Caco-2 (cell line): ENCODE results near the gene OR5AU1. TPM values are rescaled to one million over a fixed set of nuclear protein-coding genes. Genes with fewer than 3 reads are reported as not detected.

Experiments
- BruUV-seq: library from RNA; stranded (reverse); fragments of 400-500 nt; replicated peaks from 2 replicates; lab custom pipeline; 2021; lab: Mats Ljungman, UMichigan
- CTCF ChIA-PET: fragments of 300-600 bp; sonication (Branson Sonifier 250); formaldehyde crosslinking; loops from one replicate; lab custom pipeline; 2022; ENCODE audit warnings: antibody characterized with exemption; lab: Charles Lee
- POLR2A ChIA-PET: fragments of 300-600 bp; sonication (Branson Sonifier 250); formaldehyde crosslinking; loops from one replicate; lab custom pipeline; 2022; ENCODE audit warnings: antibody characterized with exemption; lab: Charles Lee
- DNase-seq, 2 experiments: peaks; one replicate each; pipeline versions ENCODE4 v3.0.0 to v3.0.0-alpha.2; 2020 to 2022
- H3K27me3 ChIP-seq: replicated peaks from 2 replicates; pipeline ENCODE4 v1.6.0; 2011; ENCODE audit warnings: low read length; ENCODE audit not compliant: control insufficient read depth, insufficient read depth
- H3K36me3 ChIP-seq: 2 replicates; pipeline ENCODE4 v1.5.1; 2011; ENCODE audit warnings: low read length; ENCODE audit not compliant: control insufficient read depth, insufficient read depth
- H3K4me1 ChIP-seq: fragments of 250-450 bp; sonication (Bioruptor Pico); 2 replicates; pipeline ENCODE4 v1.5.1; 2020; ENCODE audit warnings: mild to moderate bottlenecking
- H3K4me3 ChIP-seq: 2 replicates; pipeline ENCODE4 v1.5.1; 2011; ENCODE audit warnings: low read depth, mild to moderate bottlenecking, control low read depth, low read length
- H3K9me3 ChIP-seq: fragments of 250-450 bp; sonication (Bioruptor Pico); 2 replicates; pipeline ENCODE4 v1.5.1; 2020; ENCODE audit warnings: mild to moderate bottlenecking, moderate library complexity
- H3K27ac Mint-ChIP-seq: one replicate; pipeline ENCODE4 v1.8.0; 2022; ENCODE audit warnings: mixed read lengths; ENCODE audit not compliant: unreplicated experiment
- H3K27me3 Mint-ChIP-seq: one replicate; pipeline ENCODE4 v1.8.0; 2022; ENCODE audit warnings: mixed read lengths; ENCODE audit not compliant: insufficient read depth, unreplicated experiment
- H3K36me3 Mint-ChIP-seq: one replicate; pipeline ENCODE4 v1.8.0; 2022; ENCODE audit warnings: mild to moderate bottlenecking, mixed read lengths; ENCODE audit not compliant: insufficient read depth, unreplicated experiment
- H3K4me1 Mint-ChIP-seq: one replicate; pipeline ENCODE4 v1.8.0; 2022; ENCODE audit warnings: low read depth, mixed read lengths; ENCODE audit not compliant: unreplicated experiment
- H3K4me3 Mint-ChIP-seq: one replicate; pipeline ENCODE4 v1.8.0; 2022; ENCODE audit warnings: mild to moderate bottlenecking, moderate library complexity, mixed read lengths; ENCODE audit not compliant: unreplicated experiment
- H3K9me3 Mint-ChIP-seq: one replicate; pipeline ENCODE4 v1.8.0; 2022; ENCODE audit warnings: mixed read lengths; ENCODE audit not compliant: unreplicated experiment
- intact Hi-C: fragments of 100-400 bp; cut with micrococcal nuclease; formaldehyde crosslinking; loops from one replicate; pipeline ENCODE4 v1.10.0; 2022; ENCODE audit not compliant: unreplicated experiment
- total RNA-seq: library from RNA; stranded (reverse); gene quantifications from 2 replicates; pipeline ENCODE4 v1.2.3, GENCODE V29; 2022
- TF ChIP-seq, protein P1 (sequence below), 2 experiments: fragments of 200-600 bp in 1 of 2; IDR thresholded peaks; 1 replicate in 1 of 2; 2 replicates in 1 of 2; pipeline versions ENCODE4 v1.5.1 to v1.8.0; 2011 to 2022; ENCODE audit warnings: antibody characterized with exemption in 1 of 2, control low read depth in 1 of 2, inconsistent platforms in 1 of 2, low read depth in 1 of 2, low read length in 1 of 2, mild to moderate bottlenecking in 1 of 2, moderate library complexity in 1 of 2; ENCODE audit not compliant: insufficient read depth in 1 of 2, severe bottlenecking in 1 of 2, unreplicated experiment in 1 of 2

Gene OR5AU1
- total RNA-seq, 1 experiment from 2014 or later, result not detected

DNA sequence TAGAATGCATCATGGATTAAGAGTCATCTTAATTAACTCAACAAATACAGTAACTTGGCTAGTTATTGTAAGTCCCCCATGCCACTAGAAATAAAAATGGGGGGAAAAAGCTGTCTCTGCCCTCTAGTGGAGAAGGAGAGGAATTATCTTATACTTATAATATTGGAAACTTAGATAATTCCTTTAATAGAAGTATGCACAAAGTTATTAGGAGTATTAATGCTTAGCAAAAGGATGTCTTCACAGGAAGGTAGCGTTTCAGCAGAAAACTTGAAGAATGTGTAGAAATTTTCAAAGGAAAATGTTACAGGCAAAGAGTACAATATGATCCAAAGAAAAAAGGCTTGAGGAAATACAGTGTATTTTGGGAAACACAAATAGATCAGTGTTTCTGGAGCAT, 19.8 kb downstream of the OR5AU1 start:
- no TSS peak for BruUV-seq
- H3K4me3 ChIP-seq, result no peak overlapping the region
- Mint-ChIP-seq H3K4me3 (no peak overlapping the region), H3K27ac (no peak overlapping the region), H3K36me3 (no peaks in the 10 kb centered on the region), H3K27me3 (no peaks in the 10 kb centered on the region), H3K9me3 (peaks cover 10% of the 10 kb centered on the region), H3K4me1 (peaks cover 13% of the 10 kb centered on the region)
- ChIA-PET CTCF (interaction anchor here (1.7 kb wide), 1 partner anchor 121 kb away, joined by 6 read pairs; no protein-coding TSS in a partner anchor), POLR2A (no interaction called here)
- no peaks in the 10 kb centered on the region for H3K4me1 ChIP-seq
- TF ChIP-seq, protein P1, sequence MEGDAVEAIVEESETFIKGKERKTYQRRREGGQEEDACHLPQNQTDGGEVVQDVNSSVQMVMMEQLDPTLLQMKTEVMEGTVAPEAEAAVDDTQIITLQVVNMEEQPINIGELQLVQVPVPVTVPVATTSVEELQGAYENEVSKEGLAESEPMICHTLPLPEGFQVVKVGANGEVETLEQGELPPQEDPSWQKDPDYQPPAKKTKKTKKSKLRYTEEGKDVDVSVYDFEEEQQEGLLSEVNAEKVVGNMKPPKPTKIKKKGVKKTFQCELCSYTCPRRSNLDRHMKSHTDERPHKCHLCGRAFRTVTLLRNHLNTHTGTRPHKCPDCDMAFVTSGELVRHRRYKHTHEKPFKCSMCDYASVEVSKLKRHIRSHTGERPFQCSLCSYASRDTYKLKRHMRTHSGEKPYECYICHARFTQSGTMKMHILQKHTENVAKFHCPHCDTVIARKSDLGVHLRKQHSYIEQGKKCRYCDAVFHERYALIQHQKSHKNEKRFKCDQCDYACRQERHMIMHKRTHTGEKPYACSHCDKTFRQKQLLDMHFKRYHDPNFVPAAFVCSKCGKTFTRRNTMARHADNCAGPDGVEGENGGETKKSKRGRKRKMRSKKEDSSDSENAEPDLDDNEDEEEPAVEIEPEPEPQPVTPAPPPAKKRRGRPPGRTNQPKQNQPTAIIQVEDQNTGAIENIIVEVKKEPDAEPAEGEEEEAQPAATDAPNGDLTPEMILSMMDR (IDR thresholded peaks at IDR 0.05; ENCODE audit: insufficient read depth in 1 of 2, low read depth in 1 of 2, low read length in 1 of 2, severe bottlenecking in 1 of 2, unreplicated experiment in 1 of 2), result peak; percentile 53 to 60
- intact Hi-C loops, result no loop called here
- no peaks in the 10 kb centered on the region for H3K27me3 ChIP-seq
- no peaks in the 10 kb centered on the region for H3K36me3 ChIP-seq
- DNase-seq, result no peak
- no peaks in the 10 kb centered on the region for H3K9me3 ChIP-seq

- CTCF ChIA-PET, result no interaction called here
- Histone ChIP-seq H3K9me3 (no peaks in the 10 kb centered on the region), H3K4me1 (0 out of 2 replicates have a peak, but pooled peaks cover under 1% of the 10 kb centered on the region), H3K4me3 (no peak overlapping the region), H3K36me3 (no peaks in the 10 kb centered on the region), H3K27me3 (no peaks in the 10 kb centered on the region)
- Mint-ChIP-seq H3K36me3 (no peaks in the 10 kb centered on the region), H3K4me1 (peaks cover 13% of the 10 kb centered on the region), H3K9me3 (peaks cover 16% of the 10 kb centered on the region), H3K27ac (no peak overlapping the region), H3K27me3 (no peaks in the 10 kb centered on the region), H3K4me3 (no peak overlapping the region)
- TF ChIP-seq, protein P1 (IDR thresholded peaks at IDR 0.05; ENCODE audit: insufficient read depth in 1 of 2, low read depth in 1 of 2, low read length in 1 of 2, severe bottlenecking in 1 of 2, unreplicated experiment in 1 of 2), result no peak
- DNase-seq, result no peak
- intact Hi-C loops, result no loop called here
- POLR2A ChIA-PET, result no interaction called here
- no TSS peak for BruUV-seq
Observed at GRCh38 chr14:21133901-21134300, 22.0 kb downstream of the OR5AU1 start.

DNA sequence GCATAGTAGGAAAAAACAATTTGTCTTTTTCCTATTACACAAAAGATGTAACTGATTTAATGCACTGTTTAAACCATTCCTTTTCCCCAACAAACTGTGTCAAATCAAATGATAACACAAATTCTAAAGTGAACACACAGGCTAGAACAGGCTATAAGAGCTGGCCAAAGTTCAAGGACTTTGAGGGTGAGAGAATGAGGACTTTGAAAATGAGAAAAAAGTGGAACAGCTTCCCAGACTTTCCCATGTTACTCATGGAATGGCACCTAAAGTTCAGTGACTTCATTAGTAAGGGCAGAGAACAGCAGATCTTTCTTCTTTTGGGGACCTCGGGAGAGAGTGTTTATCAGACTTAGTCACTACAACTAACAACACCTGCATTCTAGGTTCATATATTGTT, 32.4 kb downstream of the OR5AU1 start:
- Mint-ChIP-seq H3K9me3 (no peaks in the 10 kb centered on the region), H3K4me3 (no peak overlapping the region), H3K36me3 (no peaks in the 10 kb centered on the region), H3K27me3 (peaks cover 9% of the 10 kb centered on the region), H3K4me1 (peaks cover 4% of the 10 kb centered on the region), H3K27ac (no peak overlapping the region)
- no TSS peak for BruUV-seq
- DNase-seq, result no peak
- H3K27me3 ChIP-seq, result no peaks in the 10 kb centered on the region
- TF ChIP-seq, protein P1 (IDR thresholded peaks at IDR 0.05; ENCODE audit: insufficient read depth in 1 of 2, low read depth in 1 of 2, low read length in 1 of 2, severe bottlenecking in 1 of 2, unreplicated experiment in 1 of 2), result no peak
- H3K36me3 ChIP-seq, result no peaks in the 10 kb centered on the region
- 0 out of 2 replicates have a peak, but pooled peaks cover 1% of the 10 kb centered on the region for H3K4me1 ChIP-seq
- CTCF ChIA-PET, result no interaction called here
- H3K9me3 ChIP-seq, result no peaks in the 10 kb centered on the region; the same call in none of the 2 replicates
- no peak overlapping the region for H3K4me3 ChIP-seq
- POLR2A ChIA-PET, result no interaction called here
- intact Hi-C loops, result no loop called here
